ENCODE measurements around the gene ZNF148.

DNA sequence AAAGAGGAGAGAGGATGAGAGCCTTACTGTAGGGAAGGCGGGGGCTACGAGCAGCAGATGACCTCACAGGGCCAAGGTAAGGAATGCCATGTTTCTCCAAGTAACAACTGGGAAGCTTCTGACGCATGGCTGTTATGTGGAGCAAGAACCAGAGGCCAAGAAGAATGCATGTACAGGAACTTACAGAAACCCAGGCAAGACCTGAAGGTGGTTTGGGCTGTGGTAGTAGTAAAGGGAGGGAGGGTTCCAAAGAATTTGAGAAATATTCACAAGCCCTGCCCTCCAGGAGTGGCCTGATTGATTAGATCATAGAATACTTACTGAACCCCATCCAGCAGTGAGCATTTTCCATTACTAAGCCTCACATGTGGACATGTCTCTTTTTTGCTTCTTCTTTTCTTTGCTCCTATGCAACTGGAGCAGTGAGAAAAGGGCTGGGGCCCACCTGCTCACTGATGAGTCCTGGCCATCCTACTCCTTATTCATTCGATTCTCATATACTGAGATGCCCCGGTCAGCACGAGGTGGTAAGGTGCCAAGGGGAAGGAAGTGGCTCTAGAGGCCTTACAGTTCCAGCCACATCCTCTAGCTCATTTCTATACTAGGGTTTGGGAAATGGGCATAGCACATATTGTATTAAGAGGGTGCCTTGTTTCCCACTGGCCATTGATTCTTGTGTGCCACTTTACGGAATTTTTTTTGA is 154.2 kb downstream of the ZNF148 start:
- TF ChIP-seq, protein P1, sequence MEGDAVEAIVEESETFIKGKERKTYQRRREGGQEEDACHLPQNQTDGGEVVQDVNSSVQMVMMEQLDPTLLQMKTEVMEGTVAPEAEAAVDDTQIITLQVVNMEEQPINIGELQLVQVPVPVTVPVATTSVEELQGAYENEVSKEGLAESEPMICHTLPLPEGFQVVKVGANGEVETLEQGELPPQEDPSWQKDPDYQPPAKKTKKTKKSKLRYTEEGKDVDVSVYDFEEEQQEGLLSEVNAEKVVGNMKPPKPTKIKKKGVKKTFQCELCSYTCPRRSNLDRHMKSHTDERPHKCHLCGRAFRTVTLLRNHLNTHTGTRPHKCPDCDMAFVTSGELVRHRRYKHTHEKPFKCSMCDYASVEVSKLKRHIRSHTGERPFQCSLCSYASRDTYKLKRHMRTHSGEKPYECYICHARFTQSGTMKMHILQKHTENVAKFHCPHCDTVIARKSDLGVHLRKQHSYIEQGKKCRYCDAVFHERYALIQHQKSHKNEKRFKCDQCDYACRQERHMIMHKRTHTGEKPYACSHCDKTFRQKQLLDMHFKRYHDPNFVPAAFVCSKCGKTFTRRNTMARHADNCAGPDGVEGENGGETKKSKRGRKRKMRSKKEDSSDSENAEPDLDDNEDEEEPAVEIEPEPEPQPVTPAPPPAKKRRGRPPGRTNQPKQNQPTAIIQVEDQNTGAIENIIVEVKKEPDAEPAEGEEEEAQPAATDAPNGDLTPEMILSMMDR (conservative IDR thresholded peaks at IDR 0.05 in 1 of 2, IDR thresholded peaks at IDR 0.05 in 1 of 2; ENCODE audit: extremely low read depth in 1 of 2, insufficient read depth in 1 of 2, low read depth in 1 of 2, low read length in 2 of 2), result no peak
- no peak for TF ChIP-seq EZH2 (IDR thresholded peaks at IDR 0.05; ENCODE audit: borderline replicate concordance, low read length)

All from mammary epithelial cell (primary cell).